Motor neuron (in vitro differentiated cells): ENCODE measurements around the gene MAP10. TPM values are rescaled to one million over a fixed set of nuclear protein-coding genes. Genes with fewer than 3 reads are reported as not detected.
"Not testable (repeated sequence)": the region's sequence is repeated elsewhere in the genome, so short reads cannot be mapped to it uniquely, and the experiment has no call there.

Source experiments
- ATAC-seq, 8 experiments: fragments of 200-7000 bp; cut with Tn5 transposase; replicated peaks in 6 of 8; 2 replicates each; pipeline ENCODE4 v1.8.0; 2021; ENCODE audit warnings: mild to moderate bottlenecking in 8 of 8, moderate library complexity in 8 of 8
- H3K27ac ChIP-seq, 2 donors: fragments of 250-450 bp; sonication (Bioruptor Pico); 2 replicates each; pipeline ENCODE4 v1.9.0; 2021; ENCODE audit warnings: antibody characterized with exemption in 2 of 2, mild to moderate bottlenecking in 2 of 2, moderate library complexity in 1 of 2
- H3K4me1 ChIP-seq, 2 donors: fragments of 250-450 bp; sonication (Bioruptor Pico); replicated peaks in 1 of 2; 2 replicates each; pipeline ENCODE4 v1.6.1; 2021; ENCODE audit warnings: antibody characterized with exemption in 2 of 2, mild to moderate bottlenecking in 2 of 2, moderate library complexity in 1 of 2
- H3K4me3 ChIP-seq, 5 donors: fragments of 250-450 bp; sonication (Bioruptor Pico); 2 replicates each; pipeline ENCODE4 v1.9.0; 2021; ENCODE audit warnings: antibody characterized with exemption in 5 of 5, mild to moderate bottlenecking in 5 of 5, moderate library complexity in 4 of 5
- WGBS, 10 experiments: fragments of 450-650 bp; shearing (Covaris generic); methylation state at CpG; one replicate each; pipeline ENCODE4 v1.0.0; 2022; 5-methylcytosine and 5-hydroxymethylcytosine counted together
- in situ Hi-C, 9 experiments: fragments of 400-800 bp; cut with MboI; loops; one replicate each; pipeline ENCODE4 v1.15.0; 2021; ENCODE audit warnings: low sequenced_read_pairs in 9 of 9, low pct_unique_long_range_greater_than_20kb in 2 of 9; ENCODE audit not compliant: unreplicated experiment in 9 of 9
- total RNA-seq, 8 experiments: library from RNA; unstranded; fragments of 300-600 nt; gene quantifications; 2 replicates each; pipeline versions ENCODE4 v1.2.3 to v1.2.4, GENCODE V29; 2022

MAP10 gene
- total RNA-seq, 8 experiments from 2014 or later: 2.2 to 9.5 (median 5.2) TPM

GRCh38 chr1:232785630-232786029, 19.6 kb upstream of the MAP10 start:
- H3K27ac ChIP-seq, ATAC-seq, H3K4me3 ChIP-seq, H3K4me1 ChIP-seq, in situ Hi-C loops: not testable (repeated sequence)
- WGBS, 10 experiments: no CpG with 5 or more reads among the region's 1 CpG

GRCh38 chr1:232786845-232787455, 18.3 kb upstream of the MAP10 start:
- no peak overlapping the region for H3K27ac ChIP-seq
- no peak for ATAC-seq
- H3K4me1 ChIP-seq: no peaks in the 10 kb centered on the region
- WGBS, 10 experiments: 60 to 100% (median 85%) methylated on average over 1 to 7 of the region's 7 CpGs
- in situ Hi-C loops: no loop called here
- H3K4me3 ChIP-seq: no peak overlapping the region

- in situ Hi-C loops: no loop called here
- WGBS, 10 experiments: 54 to 90% (median 76%) methylated on average over 2 to 7 of the region's 7 CpGs; no CpG with 5 or more reads in 2 of the 10 experiments
- ATAC-seq: no peak
These were observed 16.9 kb upstream of the MAP10 start for GRCh38 chr1:232788235-232788872.

GRCh38 chr1:232789651-232790050, 15.6 kb upstream of the MAP10 start:
- Histone ChIP-seq H3K4me3 (no peak overlapping the region), H3K4me1 (no peaks in the 10 kb centered on the region), H3K27ac (no peak overlapping the region)
- ATAC-seq: no peak
- in situ Hi-C loops: no loop called here

More at GRCh38 chr1:232788235-232788872, 16.9 kb upstream of the MAP10 start:
- no peak overlapping the region for H3K27ac ChIP-seq
- H3K4me1 ChIP-seq: no peaks in the 10 kb centered on the region
- no peak overlapping the region for H3K4me3 ChIP-seq

- Histone ChIP-seq H3K27ac (no peak overlapping the region), H3K4me3 (no peak overlapping the region), H3K4me1 (no peaks in the 10 kb centered on the region)
- peak in 1 of 8 experiments; percentile 41 for ATAC-seq
- in situ Hi-C loops: no loop called here
These were observed 12.3 kb upstream of the MAP10 start for GRCh38 chr1:232792949-232793348.

GRCh38 chr1:232793944-232794343, 11.3 kb upstream of the MAP10 start:
- Histone ChIP-seq H3K27ac (no peak overlapping the region), H3K4me3 (no peak overlapping the region), H3K4me1 (no peaks in the 10 kb centered on the region)
- peak in 5 of 8 experiments; percentile 37 to 87 (median 42) for ATAC-seq
- in situ Hi-C loops: no loop called here
- 0 to 83% (median 45%) methylated on average over 1 to 3 of the region's 3 CpGs for WGBS, 10 experiments

- in situ Hi-C loops: no loop called here
- Histone ChIP-seq H3K4me1 (no peaks in the 10 kb centered on the region), H3K27ac (no peak overlapping the region), H3K4me3 (no peak overlapping the region)
- 86 to 100% (median 100%) methylated on average over 1 to 3 of the region's 3 CpGs; no CpG with 5 or more reads in 1 of the 10 experiments for WGBS, 10 experiments
- ATAC-seq: no peak
These were observed 9.6 kb upstream of the MAP10 start for GRCh38 chr1:232795497-232796053.

- in situ Hi-C loops: no loop called here
- H3K27ac ChIP-seq: no peak overlapping the region
- ATAC-seq: no peak
- no peak overlapping the region for H3K4me3 ChIP-seq
- H3K4me1 ChIP-seq: no peaks in the 10 kb centered on the region
- 0 to 86% (median 74%) methylated on average over 3 to 6 of the region's 6 CpGs for WGBS, 10 experiments
These were observed 7.2 kb upstream of the MAP10 start for GRCh38 chr1:232797856-232798510.

- no peak for ATAC-seq
- no peaks in the 10 kb centered on the region for H3K4me1 ChIP-seq
- no peak overlapping the region for H3K4me3 ChIP-seq
- H3K27ac ChIP-seq: no peak overlapping the region
- in situ Hi-C loops: no loop called here
- 94 to 100% (median 100%) methylated on average over 1 to 2 of the region's 2 CpGs; no CpG with 5 or more reads in 5 of the 10 experiments for WGBS, 10 experiments
These were observed 6.3 kb upstream of the MAP10 start for GRCh38 chr1:232798920-232799319.

- Histone ChIP-seq H3K4me3 (peak overlapping the region; percentile 45 to 77 (median 76)), H3K4me1 (peaks cover 18 to 23% of the 10 kb centered on the region in 2 donors), H3K27ac (no peak overlapping the region)
- ATAC-seq: no peak
- in situ Hi-C loops: no loop called here
- WGBS, 10 experiments: 62 to 100% (median 86%) methylated on average over 2 to 3 of the region's 3 CpGs; no CpG with 5 or more reads in 2 of the 10 experiments
These were observed 932 bp downstream of the MAP10 start for GRCh38 chr1:232806186-232806510.

GRCh38 chr1:232810856-232811255, 5.6 kb downstream of the MAP10 start:
- ATAC-seq: peak in 2 of 8 experiments; percentile 34 to 42
- peaks cover 12 to 14% of the 10 kb centered on the region in 2 donors for H3K4me1 ChIP-seq
- 33 to 100% (median 79%) methylated on average over 1 to 2 of the region's 2 CpGs for WGBS, 10 experiments
- H3K4me3 ChIP-seq: no peak overlapping the region
- H3K27ac ChIP-seq: no peak overlapping the region
- in situ Hi-C loops: no loop called here

- Histone ChIP-seq H3K27ac (no peak overlapping the region), H3K4me1 (peaks cover 4 to 14% of the 10 kb centered on the region in 2 donors), H3K4me3 (no peak overlapping the region)
- 40 to 100% (median 79%) methylated on average over 1 to 2 of the region's 2 CpGs; no CpG with 5 or more reads in 2 of the 10 experiments for WGBS, 10 experiments
- in situ Hi-C loops: no loop called here
- ATAC-seq: no peak
These were observed 7.3 kb downstream of the MAP10 start for GRCh38 chr1:232812560-232812959.

- Histone ChIP-seq H3K4me1 (peaks cover 4 to 14% of the 10 kb centered on the region in 2 donors), H3K27ac (no peak overlapping the region), H3K4me3 (no peak overlapping the region)
- in situ Hi-C loops: no loop called here
- WGBS, 10 experiments: 87 to 100% (median 93%) methylated on average over 1 to 4 of the region's 4 CpGs; no CpG with 5 or more reads in 1 of the 10 experiments
- no peak for ATAC-seq
These were observed 7.9 kb downstream of the MAP10 start for GRCh38 chr1:232813097-232813496.
